WTC11 (cell line): ENCODE data around the gene LCE3A. TPM values are rescaled to one million over a fixed set of nuclear protein-coding genes. Genes with fewer than 3 reads are reported as not detected.

Source experiments
- ATAC-seq: fragments of 200-7000 bp; cut with Tn5 transposase; 2 replicates; pipeline ENCODE4 v1.10.0; 2021; ENCODE audit warnings: mild to moderate bottlenecking, moderate library complexity
- CTCF ChIA-PET: fragments of 300-600 bp; sonication (Branson Sonifier 250); formaldehyde crosslinking; loops from one replicate; lab custom pipeline; 2021; ENCODE audit warnings: antibody characterized with exemption; lab: Charles Lee
- POLR2A ChIA-PET: fragments of 350-600 bp; sonication (Branson Sonifier 250); formaldehyde crosslinking; loops from one replicate; lab custom pipeline; 2021; ENCODE audit warnings: antibody characterized with exemption; lab: Charles Lee
- DNase-seq: peaks from one replicate; pipeline ENCODE4 v3.0.0; 2021; ENCODE audit warnings: low spot score
- H3K27ac Mint-ChIP-seq: 2 replicates; pipeline ENCODE4 v1.8.0; 2021; ENCODE audit warnings: mixed read lengths
- H3K27me3 Mint-ChIP-seq: 2 replicates; pipeline ENCODE4 v1.8.0; 2021; ENCODE audit warnings: low read depth, mild to moderate bottlenecking, moderate library complexity, mixed read lengths
- H3K36me3 Mint-ChIP-seq: 2 replicates; pipeline ENCODE4 v1.8.0; 2021; ENCODE audit warnings: mixed read lengths
- H3K4me1 Mint-ChIP-seq: 2 replicates; pipeline ENCODE4 v1.8.0; 2022; ENCODE audit warnings: mixed read lengths
- H3K4me3 Mint-ChIP-seq: 2 replicates; pipeline ENCODE4 v1.8.0; 2021; ENCODE audit warnings: mild to moderate bottlenecking, moderate library complexity, mixed read lengths
- H3K9me3 Mint-ChIP-seq: 2 replicates; pipeline ENCODE4 v1.8.0; 2021; ENCODE audit warnings: mixed read lengths
- AR ChIP-seq: fragments of 250-450 bp; sonication (Bioruptor Pico); IDR thresholded peaks from 2 replicates; pipeline ENCODE4 v1.9.0; 2021; ENCODE audit warnings: mild to moderate bottlenecking
- ATF3 ChIP-seq: sonication (generic); formaldehyde crosslinking; conservative IDR thresholded peaks from 2 replicates; pipeline ENCODE4 v1.8.1; 2022; ENCODE audit warnings: mild to moderate bottlenecking, missing genetic modification reagents
- CDX4 ChIP-seq: fragments of 250-450 bp; sonication (Bioruptor Pico); IDR thresholded peaks from 2 replicates; pipeline ENCODE4 v1.9.0; 2021; ENCODE audit warnings: moderate library complexity, mild to moderate bottlenecking, inconsistent platforms, borderline replicate concordance
- CREB1 ChIP-seq: sonication (generic); formaldehyde crosslinking; IDR thresholded peaks from 2 replicates; pipeline ENCODE4 v1.8.0; 2023; ENCODE audit warnings: mild to moderate bottlenecking, missing genetic modification reagents
- CTCF ChIP-seq: fragments of 200-600 bp; IDR thresholded peaks from 2 replicates; pipeline ENCODE4 v1.8.0; 2022; ENCODE audit warnings: antibody characterized with exemption
- ESRRA ChIP-seq: sonication (generic); formaldehyde crosslinking; IDR thresholded peaks from 2 replicates; pipeline ENCODE4 v1.8.1; 2022; ENCODE audit warnings: mild to moderate bottlenecking, missing genetic modification reagents, borderline replicate concordance
- JAZF1 ChIP-seq: fragments of 250-450 bp; sonication (Bioruptor Pico); IDR thresholded peaks from 2 replicates; pipeline ENCODE4 v1.9.0; 2021; ENCODE audit warnings: moderate library complexity, mild to moderate bottlenecking, inconsistent platforms
- NR1H2 ChIP-seq: sonication (generic); formaldehyde crosslinking; IDR thresholded peaks from 2 replicates; pipeline ENCODE4 v1.9.0; 2021; ENCODE audit warnings: mild to moderate bottlenecking, moderate library complexity, missing genetic modification reagents
- PREB ChIP-seq: sonication (generic); formaldehyde crosslinking; IDR thresholded peaks from 2 replicates; pipeline ENCODE4 v1.8.1; 2022; ENCODE audit warnings: mild to moderate bottlenecking, missing genetic modification reagents, moderate library complexity, borderline replicate concordance
- RORB ChIP-seq: fragments of 250-450 bp; sonication (Bioruptor Pico); IDR thresholded peaks from 2 replicates; pipeline ENCODE4 v1.9.0; 2021; ENCODE audit warnings: mild to moderate bottlenecking
- SP1 ChIP-seq: sonication (generic); formaldehyde crosslinking; conservative IDR thresholded peaks from 2 replicates; pipeline ENCODE4 v1.8.1; 2022; ENCODE audit warnings: missing genetic modification reagents
- USF1 ChIP-seq: sonication (generic); formaldehyde crosslinking; IDR thresholded peaks from 2 replicates; pipeline ENCODE4 v1.8.0; 2022; ENCODE audit warnings: mild to moderate bottlenecking, missing genetic modification reagents
- USF2 ChIP-seq: sonication (generic); formaldehyde crosslinking; IDR thresholded peaks from 2 replicates; pipeline ENCODE4 v1.8.1; 2023; ENCODE audit warnings: mild to moderate bottlenecking, missing genetic modification reagents, moderate library complexity
- ZNF219 ChIP-seq: sonication (generic); formaldehyde crosslinking; IDR thresholded peaks from 2 replicates; pipeline ENCODE4 v1.8.0; 2023; ENCODE audit warnings: missing genetic modification reagents, mild to moderate bottlenecking, borderline replicate concordance
- ZNF317 ChIP-seq: sonication (generic); formaldehyde crosslinking; IDR thresholded peaks from 2 replicates; pipeline ENCODE4 v1.8.1; 2023; ENCODE audit warnings: low read depth, mild to moderate bottlenecking, moderate library complexity, missing genetic modification reagents, borderline replicate concordance
- ZNF512 ChIP-seq: sonication (generic); formaldehyde crosslinking; IDR thresholded peaks from 2 replicates; pipeline ENCODE4 v1.8.1; 2022; ENCODE audit warnings: missing genetic modification reagents, borderline replicate concordance
- ZSCAN18 ChIP-seq: fragments of 250-450 bp; sonication (Bioruptor Pico); IDR thresholded peaks from 2 replicates; pipeline ENCODE4 v2.1.2; 2022; ENCODE audit warnings: mild to moderate bottlenecking, moderate library complexity
- total RNA-seq: library from RNA; stranded (reverse); gene quantifications from 3 replicates; pipeline ENCODE4 v1.2.3, GENCODE V29; 2021

LCE3A gene
- total RNA-seq, 1 experiment from 2014 or later: not detected

- no peak overlapping the region for H3K27ac Mint-ChIP-seq
- H3K4me1 Mint-ChIP-seq: no peaks in the 10 kb centered on the region
- DNase-seq: no peak
- ATAC-seq: no peak
- no peak overlapping the region for H3K4me3 Mint-ChIP-seq
- peaks cover 87% of the 10 kb centered on the region for H3K9me3 Mint-ChIP-seq
- TF ChIP-seq USF1 (CRISPR knock-in tag) (no peak), NR1H2 (CRISPR knock-in tag) (no peak), ZNF219 (CRISPR knock-in tag) (no peak), AR (CRISPR knock-in tag) (no peak), CDX4 (no peak), ZNF317 (CRISPR knock-in tag) (no peak), ZSCAN18 (CRISPR knock-in tag) (no peak), JAZF1 (CRISPR knock-in tag) (no peak), SP1 (CRISPR knock-in tag) (no peak), CTCF (no peak), USF2 (no peak), RORB (CRISPR knock-in tag) (no peak), ATF3 (CRISPR knock-in tag) (no peak)
- ChIA-PET CTCF (no interaction called here), POLR2A (no interaction called here)
- H3K27me3 Mint-ChIP-seq: peaks cover 7% of the 10 kb centered on the region; the same call in 1 of the 2 replicates
- peaks cover 70% of the 10 kb centered on the region for H3K36me3 Mint-ChIP-seq
Measured at GRCh38 chr1:152596986-152597385, 25.9 kb downstream of the LCE3A start.

GRCh38 chr1:152585586-152585985, 37.3 kb downstream of the LCE3A start:
- TF ChIP-seq ESRRA (no peak), PREB (no peak), CREB1 (CRISPR knock-in tag) (no peak), ZNF512 (CRISPR knock-in tag) (no peak), NR1H2 (CRISPR knock-in tag) (no peak)
- Mint-ChIP-seq H3K9me3 (peaks cover 91% of the 10 kb centered on the region), H3K4me3 (no peak overlapping the region), H3K27ac (no peak overlapping the region), H3K27me3 (no peaks in the 10 kb centered on the region; the same call in 1 of the 2 replicates), H3K4me1 (no peaks in the 10 kb centered on the region), H3K36me3 (peaks cover 77% of the 10 kb centered on the region)
- POLR2A ChIA-PET: no interaction called here
- ATAC-seq (no peak), DNase-seq (no peak)
- CTCF ChIA-PET: no interaction called here
